HG02943 (cell line): ENCODE results near the gene IQCH.
"Not testable (repeated sequence)": the region's sequence is repeated elsewhere in the genome, so short reads cannot be mapped to it uniquely, and the experiment has no call there.

Experiments
- ATAC-seq: cut with Tn5 transposase; IDR thresholded peaks from one replicate; pipeline ENCODE4 v1.9.1; 2021; ENCODE audit warnings: mild to moderate bottlenecking, low read depth, moderate library complexity; ENCODE audit not compliant: unreplicated experiment

Gene IQCH

DNA sequence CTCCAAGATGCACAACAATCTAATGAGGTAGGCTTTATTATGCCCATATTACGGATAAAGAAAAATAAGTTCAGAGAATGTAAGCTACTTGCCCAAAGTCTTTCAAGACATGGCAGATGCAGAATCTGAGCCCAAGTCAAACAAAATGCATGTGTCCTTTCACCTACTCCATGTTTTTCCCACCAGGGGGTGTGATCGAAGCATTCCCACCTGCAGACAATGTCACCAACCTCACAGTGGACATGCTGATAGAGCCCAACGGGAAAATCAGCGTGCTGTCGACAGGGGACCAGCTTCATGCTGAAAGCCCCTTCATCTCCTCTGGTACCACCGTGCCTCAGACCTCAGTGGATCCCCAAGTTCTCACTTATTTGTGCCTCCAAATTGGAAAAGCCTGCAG lies 166.5 kb downstream of the IQCH start:
- ATAC-seq = no peak

DNA sequence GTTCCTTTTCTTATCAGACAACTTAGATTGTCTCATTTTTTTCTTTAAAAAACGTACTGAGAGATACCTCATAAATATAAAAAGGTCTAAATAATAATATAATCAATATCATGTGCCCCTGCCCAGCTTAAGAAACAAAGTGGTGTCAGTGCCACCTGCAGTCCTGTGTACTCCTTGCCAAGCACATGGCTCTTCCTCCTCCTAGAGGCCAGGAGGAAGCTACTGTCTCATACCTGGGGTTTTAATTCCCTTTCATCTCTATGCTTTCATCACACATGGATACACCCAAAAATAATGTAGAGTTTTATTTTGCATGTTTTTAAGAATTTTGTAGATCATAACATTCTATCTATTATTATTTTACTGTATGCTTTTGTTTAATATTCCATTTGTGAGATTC lies 167.7 kb downstream of the IQCH start:
- ATAC-seq = no peak

DNA sequence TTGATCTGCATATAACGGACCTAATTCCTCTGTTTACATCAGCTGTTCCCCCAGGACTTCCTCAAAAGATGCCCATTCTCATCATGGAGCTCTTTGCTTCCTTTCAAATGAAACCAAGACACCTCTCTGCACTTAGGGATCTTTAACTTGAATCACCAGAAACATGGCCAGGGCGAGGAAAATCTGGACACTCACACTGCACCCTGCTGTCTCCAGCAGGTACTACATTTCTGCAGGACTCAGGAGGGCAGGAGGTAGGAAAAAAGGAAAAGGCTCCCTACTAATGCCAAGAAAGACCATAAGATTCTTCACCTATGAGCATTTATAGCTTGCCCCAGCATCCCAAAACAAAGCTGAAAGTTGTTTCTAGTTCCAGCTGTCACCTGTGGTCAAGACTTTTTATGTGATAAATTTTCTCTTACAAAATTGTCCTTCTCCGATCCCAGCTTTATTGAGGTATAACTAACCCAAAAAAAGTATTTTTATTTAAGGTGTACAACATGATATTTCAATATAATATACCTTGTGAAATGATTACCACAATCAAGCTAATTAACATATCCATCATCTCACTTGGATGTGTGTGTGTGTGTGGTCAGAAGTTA lies 179.0 kb downstream of the IQCH start:
- no peak for ATAC-seq

DNA sequence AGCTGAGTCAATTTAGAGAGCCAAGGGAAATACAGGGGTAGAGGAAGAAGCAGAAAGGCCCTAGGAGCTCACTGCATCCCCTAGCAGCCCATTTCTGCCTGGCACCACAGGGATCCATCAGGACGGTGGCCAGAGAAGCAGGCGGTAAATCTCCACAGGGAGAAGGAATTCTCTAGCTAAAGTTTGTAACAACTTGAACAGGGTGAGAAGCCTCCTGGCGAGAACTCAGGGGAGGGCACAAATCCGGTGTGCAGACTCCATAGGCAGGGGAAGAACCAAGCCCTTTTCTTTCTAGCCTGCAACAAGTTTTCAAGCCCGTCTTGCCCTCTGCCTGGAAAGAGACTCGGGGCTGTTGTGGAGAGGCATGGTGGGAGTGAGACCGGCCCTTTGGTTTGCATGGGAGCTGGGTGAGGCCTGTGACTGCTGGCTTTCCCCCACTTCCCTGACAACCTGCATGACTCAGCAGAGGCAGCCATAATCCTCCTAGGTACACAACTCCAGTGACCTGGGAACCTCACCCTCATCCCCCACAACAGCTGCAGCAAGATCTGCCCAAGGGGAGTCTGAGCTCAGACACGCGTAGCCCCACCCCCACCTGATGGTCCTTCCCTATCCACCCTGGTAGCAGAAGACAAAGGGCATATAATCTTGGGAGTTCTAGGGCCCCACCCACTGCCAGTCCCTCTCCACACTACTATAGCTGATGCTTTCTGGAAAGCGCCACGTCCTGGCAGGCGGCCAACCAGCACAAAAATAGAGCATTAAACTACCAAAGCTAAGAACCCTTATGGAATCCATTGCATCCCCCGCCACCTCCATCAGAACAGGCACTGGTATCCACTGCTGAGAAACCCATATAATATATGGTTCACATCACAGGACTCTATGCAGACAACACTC lies 182.0 kb downstream of the IQCH start:
- ATAC-seq = not testable (repeated sequence)

DNA sequence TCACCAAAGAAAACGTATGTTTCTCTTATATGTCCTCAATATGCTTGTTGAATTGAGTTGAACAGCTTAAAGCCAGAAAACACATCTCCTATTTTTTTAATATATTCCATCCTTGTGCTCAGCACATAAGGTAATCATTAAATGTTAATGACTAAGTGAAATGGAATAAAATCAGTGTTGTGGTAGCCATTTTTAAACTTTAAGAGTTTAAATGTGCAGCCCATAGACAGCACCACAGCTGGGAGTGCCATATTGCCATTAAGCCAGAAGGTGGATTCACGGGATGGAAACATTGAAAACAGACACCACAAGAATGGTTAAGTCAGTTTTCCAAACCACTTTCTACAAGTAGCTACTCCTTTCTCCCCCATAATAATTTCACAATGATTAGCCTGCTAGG lies 189.5 kb downstream of the IQCH start:
- ATAC-seq = no peak

DNA sequence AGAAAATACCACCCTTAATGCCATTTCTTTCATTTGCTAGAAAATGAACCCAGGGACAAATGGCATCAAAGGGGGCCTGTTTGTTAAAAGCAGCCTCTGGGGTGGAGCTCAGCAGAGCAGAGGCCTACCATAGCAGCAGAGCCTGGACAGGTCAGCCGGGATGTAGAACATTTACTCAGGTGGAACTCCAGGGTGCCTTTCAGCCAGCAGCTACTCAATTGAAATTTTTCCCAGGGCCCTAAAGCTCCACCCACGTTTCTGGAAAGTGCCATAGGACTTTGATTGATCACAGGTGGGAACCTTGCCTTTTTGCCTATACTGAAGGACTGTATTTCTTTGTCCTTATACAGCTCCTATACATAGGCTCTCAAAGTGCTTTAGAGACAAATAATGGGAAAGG lies 191.9 kb downstream of the IQCH start:
- no peak for ATAC-seq

DNA sequence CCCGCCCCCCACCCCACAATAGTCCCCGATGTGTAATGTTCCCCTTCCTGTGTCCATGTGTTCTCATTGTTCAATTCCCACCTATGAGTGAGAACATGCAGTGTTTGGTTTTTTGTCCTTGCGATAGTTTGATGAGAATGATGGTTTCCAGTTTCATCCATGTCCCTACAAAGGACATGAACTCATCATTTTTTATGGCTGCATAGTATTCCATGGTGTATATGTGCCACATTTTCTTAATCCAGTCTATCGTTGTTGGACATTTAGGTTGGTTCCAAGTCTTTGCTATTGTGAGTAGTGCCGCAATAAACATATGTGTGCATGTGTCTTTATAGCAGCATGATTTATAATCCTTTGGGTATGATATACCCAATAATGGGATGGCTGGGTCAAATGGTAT lies 193.8 kb downstream of the IQCH start:
- ATAC-seq = not testable (repeated sequence)

DNA sequence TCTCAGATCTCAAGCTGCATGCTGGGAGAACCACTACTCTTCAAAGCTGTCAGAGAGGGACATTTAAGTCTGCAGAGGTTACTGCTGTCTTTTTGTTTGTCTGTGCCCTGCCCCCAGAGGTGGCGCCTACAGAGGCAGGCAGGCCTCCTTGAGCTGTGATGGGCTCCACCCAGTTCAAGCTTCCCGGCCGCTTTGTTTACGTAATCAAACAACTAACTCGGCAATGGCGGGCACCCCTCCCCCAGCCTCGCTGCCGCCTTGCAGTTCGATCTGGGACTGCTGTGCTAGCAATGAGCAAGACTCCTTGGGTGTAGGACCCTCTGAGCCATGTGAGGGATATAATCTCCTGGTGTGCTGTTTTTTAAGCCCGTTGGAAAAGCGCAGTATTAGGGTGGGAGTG lies 199.1 kb downstream of the IQCH start:
- ATAC-seq = not testable (repeated sequence)

DNA sequence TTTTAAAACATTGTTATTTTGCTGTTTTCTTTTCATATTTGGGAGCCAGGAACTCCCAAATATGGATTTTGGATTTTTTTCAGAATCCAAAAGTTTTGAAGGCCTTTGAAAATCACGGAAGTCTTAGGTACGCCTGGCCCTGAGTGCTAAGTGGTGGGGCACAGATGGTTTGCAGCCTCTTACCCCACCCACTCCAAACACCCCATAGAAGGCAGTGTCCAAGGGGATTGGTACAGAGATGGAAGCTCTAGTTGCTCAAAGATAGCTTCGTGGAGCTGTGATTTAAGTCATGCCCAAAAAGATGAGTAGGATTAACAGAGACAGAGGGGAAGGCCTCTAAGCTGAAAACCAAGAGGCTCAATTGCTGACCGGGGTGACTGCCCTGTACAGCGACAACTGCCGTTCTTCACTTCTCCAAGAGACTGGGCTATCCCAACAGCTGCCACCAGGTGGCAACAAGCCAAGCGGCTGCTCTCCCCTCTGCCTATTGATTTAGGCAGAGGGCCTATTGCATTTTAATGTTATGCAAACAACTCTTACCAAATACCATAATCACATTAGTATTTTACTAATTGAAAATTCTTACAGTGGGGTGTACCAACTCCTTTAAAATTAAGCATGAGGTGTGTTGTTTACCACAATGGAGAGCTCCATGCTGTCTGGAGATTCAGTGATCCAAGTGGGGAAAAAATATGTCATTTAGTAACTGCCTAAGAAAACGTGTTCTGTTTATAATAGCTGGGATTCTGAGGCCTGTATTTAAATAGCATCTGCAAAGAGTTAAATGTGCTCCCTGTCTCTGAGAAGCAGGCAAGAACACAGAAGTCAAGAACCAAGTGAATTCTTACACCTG lies 202.3 kb downstream of the IQCH start:
- ATAC-seq = no peak

DNA sequence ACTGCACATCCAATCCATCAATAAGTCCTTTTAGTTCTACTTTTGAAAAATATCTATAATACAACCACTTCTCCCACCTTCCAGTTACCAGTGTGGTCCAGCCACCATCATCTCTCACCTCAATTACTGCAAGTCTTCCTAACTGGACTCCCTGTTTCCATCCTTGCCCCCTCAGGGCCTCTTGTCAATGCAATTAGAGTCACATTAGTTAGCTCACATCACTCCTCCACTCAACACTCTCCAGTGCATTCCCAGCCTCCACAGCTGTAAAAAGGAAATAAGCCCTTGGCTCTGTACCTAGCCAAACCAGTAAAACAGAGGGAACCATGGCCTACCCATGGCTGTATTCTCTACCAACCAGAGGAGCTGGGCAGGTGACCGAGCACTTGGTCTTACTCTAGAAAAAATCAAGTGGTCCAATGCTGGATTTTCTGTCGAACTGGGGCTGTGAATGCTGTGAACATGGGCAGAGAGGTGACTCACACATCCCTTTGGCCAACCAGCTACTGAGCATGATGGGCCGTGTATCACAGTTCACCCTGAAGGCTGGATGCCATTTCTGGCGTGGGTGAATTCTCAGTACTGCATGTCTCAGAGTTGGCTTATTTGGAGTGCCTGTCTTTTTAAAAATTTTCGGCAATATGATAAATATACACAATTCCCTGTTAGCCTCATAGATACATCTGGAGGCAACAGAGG lies 203.9 kb downstream of the IQCH start:
- ATAC-seq = no peak

DNA sequence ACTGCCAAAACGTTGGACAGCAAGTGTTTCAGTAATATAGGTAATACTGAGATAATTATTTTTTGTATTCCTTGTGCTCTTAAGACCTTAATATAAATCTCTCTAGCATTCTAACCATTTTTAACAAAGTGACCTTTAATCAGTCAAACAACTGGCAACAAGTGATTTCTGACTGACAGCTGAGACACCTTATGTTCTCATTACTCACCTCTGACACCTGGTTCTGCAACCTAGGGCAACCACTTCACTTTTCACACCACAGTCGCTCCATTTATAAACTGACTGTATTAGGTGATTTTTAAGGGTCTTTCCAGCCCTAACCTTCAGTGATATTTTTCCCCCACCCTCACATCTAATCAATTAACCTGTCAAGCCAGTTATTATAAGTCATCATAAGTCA lies 205.9 kb downstream of the IQCH start:
- no peak for ATAC-seq

DNA sequence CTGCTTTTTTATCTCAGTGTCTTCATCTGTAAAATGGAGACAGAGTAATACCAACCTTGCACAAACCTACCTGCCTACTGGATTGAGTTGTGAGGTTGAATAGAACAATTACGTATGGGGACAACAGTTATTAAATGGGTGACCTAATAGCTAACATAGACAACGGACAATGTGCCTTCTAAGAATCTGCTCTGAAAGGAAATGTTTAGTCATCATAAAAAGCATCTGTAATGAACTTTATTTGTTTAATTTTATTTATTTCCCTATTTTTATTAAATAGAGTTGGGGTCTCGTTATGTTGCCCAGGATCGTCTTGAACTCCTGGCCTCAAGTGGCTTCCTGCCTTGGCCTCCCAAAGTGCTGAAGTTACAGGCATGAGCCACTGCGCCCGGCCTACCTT lies 207.1 kb downstream of the IQCH start:
- ATAC-seq = no peak

DNA sequence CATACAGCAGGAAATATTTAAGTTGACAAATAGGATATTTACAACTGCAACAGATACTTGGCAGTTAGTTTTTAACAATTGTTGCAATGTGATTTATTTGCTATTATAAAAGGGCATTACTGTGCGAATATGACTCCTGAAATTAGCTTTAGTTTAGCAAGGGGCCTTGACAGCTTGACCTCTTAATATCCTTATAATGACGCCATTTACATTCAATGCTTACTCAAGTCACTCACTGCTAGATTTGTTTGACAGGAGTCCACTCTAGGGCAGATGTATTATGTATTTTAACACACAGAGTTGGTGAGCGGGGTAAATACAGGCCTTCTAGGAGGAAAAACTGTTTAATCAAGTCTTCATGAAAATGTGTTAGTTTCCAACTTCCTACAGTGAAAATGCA lies 208.3 kb downstream of the IQCH start:
- no peak for ATAC-seq

DNA sequence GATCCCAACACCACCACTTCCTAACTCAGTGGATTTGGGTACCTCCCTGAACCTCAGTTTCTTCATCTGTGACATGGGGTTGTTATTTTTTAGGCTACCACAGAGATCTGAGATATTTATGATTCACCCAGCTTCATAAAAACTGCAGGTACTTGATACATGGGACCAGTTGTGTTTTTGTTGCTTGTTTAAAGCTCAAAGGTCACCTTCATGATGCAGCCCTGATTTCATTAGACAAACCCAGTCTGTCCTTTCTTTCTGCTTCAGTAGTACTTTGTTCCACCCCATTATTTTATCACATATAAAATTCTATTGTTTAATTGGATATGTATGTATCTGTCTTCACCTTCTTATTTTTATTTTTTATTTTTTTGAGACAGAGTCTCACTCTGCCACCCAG lies 208.9 kb downstream of the IQCH start:
- ATAC-seq = no peak

DNA sequence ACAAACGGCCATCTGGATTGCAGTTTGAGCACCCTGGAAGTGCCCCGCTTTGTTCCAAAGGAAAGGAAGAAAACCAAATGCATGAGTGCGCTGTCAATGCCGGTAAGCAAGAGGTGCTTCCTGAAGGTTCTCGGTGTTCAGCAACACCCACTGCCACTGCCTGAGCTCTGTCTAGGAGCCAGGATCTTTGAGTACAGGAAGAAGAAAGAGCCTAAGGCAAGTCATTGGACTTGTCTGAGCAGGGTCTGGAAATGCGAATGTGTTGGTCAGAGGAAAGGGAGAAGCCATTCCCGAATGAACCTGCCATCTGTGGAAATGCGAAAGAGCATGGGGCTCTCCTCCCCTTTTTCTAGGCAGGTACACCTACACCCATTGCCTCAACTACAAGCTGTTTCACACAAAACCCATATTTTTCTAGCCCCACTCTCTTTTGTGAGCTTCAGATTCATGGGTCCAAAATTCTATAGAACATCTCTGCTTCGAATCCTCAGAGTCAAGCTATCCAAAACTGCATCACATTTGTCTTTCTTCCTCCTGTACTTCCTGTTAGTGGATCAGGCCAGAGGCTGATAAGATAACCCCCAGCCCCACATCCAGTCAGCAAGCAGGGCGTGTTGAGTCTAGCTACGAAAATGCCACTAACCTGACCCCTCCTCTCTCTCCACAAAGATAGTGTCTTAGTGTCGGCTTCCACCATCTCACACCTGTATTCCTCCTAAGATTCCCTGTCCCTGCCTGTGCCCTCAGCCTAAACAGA lies 210.8 kb downstream of the IQCH start:
- ATAC-seq = no peak

DNA sequence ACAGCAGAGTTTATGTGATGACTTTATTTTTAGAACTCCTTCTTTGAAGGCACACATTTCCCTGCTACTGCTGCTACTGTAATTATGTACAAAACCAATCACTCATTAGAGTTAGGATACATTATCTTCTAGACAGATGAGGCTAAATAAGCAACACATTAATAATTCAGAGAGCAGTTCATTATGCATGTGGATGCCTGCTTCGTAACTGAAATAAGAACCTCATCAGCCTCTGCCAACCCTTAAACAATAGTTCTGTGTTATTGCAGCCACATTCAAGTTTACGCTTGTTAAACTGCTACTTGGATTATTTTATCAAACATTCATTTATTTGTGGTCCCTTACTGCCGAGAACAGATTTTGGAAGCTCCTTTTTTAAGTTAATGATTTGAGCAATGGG lies 213.8 kb downstream of the IQCH start:
- no peak for ATAC-seq

DNA sequence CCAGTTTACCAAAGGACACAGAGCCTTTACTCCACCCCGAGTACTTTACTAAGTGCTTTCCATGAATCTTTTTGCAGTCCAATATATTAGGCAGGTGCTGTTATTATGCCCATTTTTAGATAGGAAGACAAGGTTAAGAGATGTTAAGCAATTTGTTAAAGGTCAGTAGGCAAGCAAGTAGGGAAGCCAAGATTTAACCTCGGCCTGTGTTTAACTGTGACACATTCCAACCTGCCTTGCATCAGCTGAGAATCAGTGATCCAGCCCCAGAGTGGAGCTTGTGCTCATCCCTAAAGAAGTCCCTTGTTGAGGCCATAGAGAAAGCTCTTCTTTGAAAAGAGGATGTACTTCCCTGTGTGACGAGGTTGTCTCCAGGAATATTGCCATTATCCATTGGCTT lies 215.1 kb downstream of the IQCH start:
- no peak for ATAC-seq

DNA sequence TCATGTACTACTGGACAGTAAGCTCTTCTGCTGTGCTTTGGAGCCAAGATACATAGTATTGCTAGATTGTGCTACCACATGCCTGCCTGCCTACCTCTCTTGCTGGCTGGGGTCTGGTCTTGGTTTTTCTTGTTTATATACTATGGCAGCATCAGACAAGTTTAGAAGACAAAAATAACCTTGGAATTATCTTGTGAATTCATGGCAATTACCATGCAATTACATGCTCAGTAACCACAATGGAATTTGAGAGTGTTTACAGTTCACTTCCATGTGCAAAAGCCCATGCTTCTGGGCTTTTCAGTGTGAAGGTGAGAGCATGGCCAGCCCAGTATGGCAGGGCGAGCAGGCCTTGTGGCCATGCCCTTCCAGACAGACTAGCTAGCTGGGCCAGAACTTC lies 218.4 kb downstream of the IQCH start:
- ATAC-seq = no peak

DNA sequence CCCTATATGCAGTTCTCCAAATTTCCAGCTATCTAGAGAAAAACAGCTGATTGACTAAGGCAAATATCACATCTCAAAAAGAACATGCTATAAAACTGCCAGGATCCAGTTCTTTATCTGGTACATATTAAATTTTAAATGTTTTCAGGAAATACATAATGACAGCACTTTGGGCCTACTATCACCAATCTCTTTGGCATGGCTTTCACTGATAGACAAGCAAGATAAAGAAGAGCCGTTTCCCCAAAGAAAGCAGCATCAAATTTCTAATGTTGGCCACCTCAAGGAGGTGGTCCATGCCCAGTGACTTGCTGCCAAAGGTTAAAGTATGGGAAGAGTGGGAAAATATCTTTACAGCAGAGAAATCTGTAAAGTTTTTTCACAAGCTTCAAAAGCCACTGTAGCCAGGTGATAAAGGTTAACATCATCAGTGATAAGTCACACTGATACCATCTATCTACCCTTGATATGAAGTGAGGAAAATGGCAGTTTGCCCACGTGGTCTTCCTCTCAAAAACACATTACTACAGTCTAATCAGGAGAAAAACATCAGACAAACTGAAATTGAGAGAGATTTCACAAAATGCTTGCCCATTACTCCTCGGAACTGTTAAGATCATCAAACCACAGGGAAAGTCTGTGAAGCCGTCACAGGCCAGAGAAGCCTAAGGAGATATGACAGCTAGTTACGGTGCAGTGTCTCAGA lies 220.0 kb downstream of the IQCH start:
- no peak for ATAC-seq
